Ramos (cell line): ENCODE measurements around the gene MYO16.

Experiments
- in situ Hi-C: fragments of 300-500 bp; cut with MboI; formaldehyde crosslinking; loops from one replicate; pipeline ENCODE4 v1.14.3; 2022; ENCODE audit warnings: low sequenced_read_pairs; ENCODE audit not compliant: unreplicated experiment

MYO16 gene

GRCh38 chr13:109135018-109135417, 505.6 kb downstream of the MYO16 start:
- in situ Hi-C loops: no loop called here

GRCh38 chr13:109136873-109137272, 507.5 kb downstream of the MYO16 start:
- in situ Hi-C loops: no loop called here

GRCh38 chr13:109139346-109139745, 509.9 kb downstream of the MYO16 start:
- in situ Hi-C loops: no loop called here

GRCh38 chr13:109140054-109140453, 510.6 kb downstream of the MYO16 start:
- in situ Hi-C loops: no loop called here

- in situ Hi-C loops: no loop called here
These were observed 511.3 kb downstream of the MYO16 start for GRCh38 chr13:109140479-109141349.

- in situ Hi-C loops: no loop called here
These were observed 512.3 kb downstream of the MYO16 start for GRCh38 chr13:109141706-109142105.

- in situ Hi-C loops: no loop called here
These were observed 515.5 kb downstream of the MYO16 start for GRCh38 chr13:109144693-109145437.

GRCh38 chr13:109145631-109146030, 516.2 kb downstream of the MYO16 start:
- in situ Hi-C loops: no loop called here

- in situ Hi-C loops: no loop called here
These were observed 517.0 kb downstream of the MYO16 start for GRCh38 chr13:109146393-109146792.

GRCh38 chr13:109146912-109147647, 517.7 kb downstream of the MYO16 start:
- in situ Hi-C loops: no loop called here

GRCh38 chr13:109148243-109148642, 518.8 kb downstream of the MYO16 start:
- in situ Hi-C loops: no loop called here

- in situ Hi-C loops: no loop called here
These were observed 521.3 kb downstream of the MYO16 start for GRCh38 chr13:109150696-109151095.

- in situ Hi-C loops: no loop called here
These were observed 521.8 kb downstream of the MYO16 start for GRCh38 chr13:109151255-109151654.

- in situ Hi-C loops: no loop called here
These were observed 522.3 kb downstream of the MYO16 start for GRCh38 chr13:109151696-109152095.

- in situ Hi-C loops: no loop called here
These were observed 523.0 kb downstream of the MYO16 start for GRCh38 chr13:109152311-109152820.

- in situ Hi-C loops: no loop called here
These were observed 523.5 kb downstream of the MYO16 start for GRCh38 chr13:109152941-109153340.

GRCh38 chr13:109154146-109154545, 524.7 kb downstream of the MYO16 start:
- in situ Hi-C loops: no loop called here

- in situ Hi-C loops: no loop called here
These were observed 525.1 kb downstream of the MYO16 start for GRCh38 chr13:109154546-109154945.

- in situ Hi-C loops: no loop called here
These were observed 525.8 kb downstream of the MYO16 start for GRCh38 chr13:109154966-109155761.
